Activated T-helper 1 cell treated with Interleukin-2 at 50 U/mL for 16 hours (primary cell): ENCODE measurements around the gene WDR88.
"Not testable (repeated sequence)": the region's sequence is repeated elsewhere in the genome, so short reads cannot be mapped to it uniquely, and the experiment has no call there.

Experiments
- DNase-seq: peaks from one replicate; pipeline ENCODE4 v3.0.0-alpha.2; 2020; ENCODE audit warnings: low read depth

WDR88 gene

DNA sequence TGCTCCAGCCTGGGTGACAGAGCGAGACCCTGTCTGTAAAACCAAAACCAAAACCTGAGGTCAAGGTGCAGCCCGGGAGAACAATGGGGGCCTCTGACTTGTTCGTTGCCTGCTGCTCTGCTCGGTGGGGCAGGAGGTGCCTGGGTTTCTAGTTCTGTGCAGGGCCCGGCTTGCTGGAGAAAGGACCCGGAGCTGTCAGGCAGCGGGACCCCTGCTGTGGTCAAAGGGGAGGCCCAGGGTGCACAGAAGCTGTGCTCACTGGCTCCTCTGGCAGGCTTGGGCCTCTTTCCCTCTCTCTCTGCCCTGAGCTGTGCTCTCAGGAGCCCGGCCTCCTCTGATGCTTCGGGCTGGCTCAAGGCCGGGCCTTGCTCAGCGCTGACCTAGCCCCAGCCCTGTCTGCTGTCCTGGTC lies 65.7 kb downstream of the WDR88 start:
- no peak for DNase-seq

DNA sequence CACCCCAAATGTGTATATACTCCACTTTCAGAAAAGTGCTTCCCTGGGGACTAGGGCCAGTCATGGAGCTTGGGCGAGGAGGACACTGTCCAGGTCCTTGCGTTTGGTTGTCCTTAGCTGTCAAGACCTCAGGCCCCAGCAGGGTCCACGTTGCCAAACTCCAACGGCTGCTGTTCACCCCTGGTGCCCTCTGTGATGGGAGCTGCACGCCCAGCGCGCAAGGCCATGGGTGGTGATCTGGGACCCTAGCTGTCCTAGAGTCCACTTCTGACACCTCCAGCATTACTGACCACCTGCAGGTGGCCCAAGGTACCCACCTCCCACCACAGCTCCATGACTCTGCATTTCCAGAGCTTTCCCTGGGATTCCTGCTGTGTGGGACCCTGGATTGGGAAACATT lies 66.3 kb downstream of the WDR88 start:
- no peak for DNase-seq

DNA sequence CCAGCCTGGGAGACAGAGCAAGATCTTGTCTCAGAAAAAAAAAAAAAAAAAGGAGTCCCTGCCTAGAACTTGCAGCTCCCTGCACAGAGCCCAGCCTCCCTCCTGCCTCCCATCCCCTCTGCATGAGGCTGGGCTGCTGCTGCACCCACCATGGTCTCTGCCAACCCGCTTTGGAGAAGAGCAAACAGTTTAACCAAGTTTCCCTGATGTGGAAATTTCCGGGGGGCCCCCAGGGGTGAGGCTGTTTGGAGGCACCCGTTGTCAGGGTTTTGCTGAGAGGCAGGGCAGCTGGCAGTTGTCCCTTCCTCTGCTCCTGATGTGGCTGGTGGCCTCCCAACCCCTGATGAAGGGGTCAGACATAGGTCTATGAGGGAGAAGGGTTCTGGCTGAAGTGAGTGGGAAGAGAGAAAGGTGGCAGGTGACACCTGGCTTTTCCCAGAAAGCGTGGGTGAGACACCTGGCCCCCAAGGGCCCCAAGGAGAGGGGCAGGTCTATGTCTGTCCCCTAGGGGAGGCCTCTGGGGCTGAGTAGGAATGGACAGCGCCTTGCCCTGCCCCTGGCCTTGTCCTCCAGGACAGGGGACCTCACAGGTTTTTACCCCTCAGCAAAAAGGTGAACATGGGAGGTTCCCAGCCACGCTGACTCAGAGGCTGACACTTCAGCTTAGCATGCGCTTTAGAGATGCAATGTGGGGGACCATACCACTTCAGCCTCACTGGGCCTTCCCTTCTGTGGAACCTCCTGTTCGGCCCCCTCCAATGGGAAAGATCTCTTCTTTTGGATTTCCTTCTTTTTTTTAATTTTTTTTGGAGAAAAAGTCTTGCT lies 67.7 kb downstream of the WDR88 start:
- DNase-seq = no peak

DNA sequence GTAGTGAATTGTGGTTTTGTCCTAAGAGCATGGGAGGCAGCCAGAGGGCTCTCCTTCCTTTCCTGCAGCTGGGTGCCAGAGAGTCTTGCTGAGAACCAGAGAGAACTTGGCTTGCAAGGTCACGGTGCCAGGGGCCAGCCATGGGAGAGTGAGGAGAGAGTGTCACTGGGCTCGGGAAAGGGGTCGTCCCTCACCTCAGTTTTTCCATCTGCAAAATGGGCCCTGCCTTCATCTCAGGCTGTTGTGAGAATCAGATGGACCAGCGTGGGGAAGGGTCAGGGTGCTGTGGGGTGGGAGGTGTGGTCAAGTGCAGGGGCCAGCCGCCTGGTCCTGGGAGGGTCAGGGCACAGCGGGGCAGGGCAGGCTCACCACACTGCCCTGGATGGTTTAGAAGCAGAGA lies 69.6 kb downstream of the WDR88 start:
- no peak for DNase-seq

DNA sequence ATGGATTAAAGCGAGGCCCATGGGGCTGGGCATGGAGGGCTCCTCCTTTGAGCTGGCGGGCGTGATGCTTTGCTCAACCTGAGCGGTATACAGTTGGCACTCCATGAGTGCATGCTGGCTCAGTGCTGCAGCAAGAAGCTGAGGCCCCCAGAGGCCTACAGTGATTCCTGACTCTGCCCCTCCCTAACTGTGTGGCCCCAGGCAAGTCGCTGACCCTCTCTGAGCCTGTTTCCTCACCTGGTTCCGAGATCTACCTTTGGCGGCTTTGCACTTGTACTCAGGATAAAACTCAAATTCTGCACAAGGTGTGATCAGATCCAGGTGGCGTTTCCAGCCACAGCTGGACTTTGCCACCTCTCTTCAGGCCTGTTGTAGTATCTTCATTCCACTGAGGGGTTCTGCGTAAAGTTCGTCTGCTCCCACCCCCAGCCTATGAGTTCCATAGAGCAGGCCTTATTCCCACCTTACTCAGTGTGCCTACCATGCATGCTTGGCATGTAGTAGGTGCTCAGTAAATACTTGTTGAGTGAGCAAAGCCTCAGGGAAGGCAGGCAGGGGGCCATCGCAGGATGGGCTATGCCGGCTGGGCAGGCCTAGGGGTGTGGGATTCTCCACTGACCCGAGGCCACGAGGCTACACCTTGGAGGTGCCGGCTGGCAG lies 70.1 kb downstream of the WDR88 start:
- DNase-seq = no peak

DNA sequence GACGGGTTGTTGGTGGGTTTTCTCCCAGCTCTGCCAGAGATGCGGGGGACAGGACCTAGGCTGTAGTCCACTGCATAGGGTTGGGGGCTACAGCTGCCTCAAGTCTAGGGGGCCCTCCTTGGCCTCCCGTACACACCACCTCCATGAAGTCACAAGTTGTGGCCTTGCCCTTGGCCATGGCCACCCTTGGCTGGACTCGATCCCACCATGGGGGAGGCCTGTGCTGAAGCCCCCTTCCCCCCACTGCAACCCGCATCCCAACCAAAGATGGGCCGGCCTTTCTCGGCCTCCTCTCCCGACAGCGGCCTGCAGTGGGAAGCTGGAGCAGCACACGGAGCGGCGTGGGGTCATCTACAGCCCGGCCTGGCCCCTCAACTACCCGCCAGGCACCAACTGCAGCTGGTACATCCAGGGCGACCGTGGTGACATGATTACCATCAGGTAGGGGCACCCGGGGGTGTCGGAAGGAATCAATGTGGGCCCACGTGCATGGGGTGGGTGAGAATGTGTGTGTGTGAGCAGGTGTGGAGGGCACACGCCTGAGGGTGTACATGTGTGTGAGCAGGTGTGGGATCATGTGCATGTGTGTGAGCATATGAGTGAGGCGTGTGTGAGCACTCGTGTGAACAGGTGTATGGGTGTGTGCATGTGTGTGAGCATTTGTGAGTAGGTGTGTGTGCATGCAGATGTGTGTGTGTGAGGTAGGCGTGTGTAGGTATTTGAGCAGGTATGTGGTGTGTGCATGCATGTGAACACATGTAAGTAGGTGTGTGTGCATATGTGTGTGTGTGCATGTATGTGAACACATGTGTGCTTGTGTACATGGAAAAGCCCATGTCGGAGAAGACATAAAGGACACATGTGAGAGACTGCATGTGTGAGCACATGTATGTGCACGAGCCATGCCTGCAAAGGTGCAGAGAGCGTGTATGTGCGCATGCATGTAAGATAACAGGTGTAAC lies 70.9 kb downstream of the WDR88 start:
- no peak for DNase-seq

DNA sequence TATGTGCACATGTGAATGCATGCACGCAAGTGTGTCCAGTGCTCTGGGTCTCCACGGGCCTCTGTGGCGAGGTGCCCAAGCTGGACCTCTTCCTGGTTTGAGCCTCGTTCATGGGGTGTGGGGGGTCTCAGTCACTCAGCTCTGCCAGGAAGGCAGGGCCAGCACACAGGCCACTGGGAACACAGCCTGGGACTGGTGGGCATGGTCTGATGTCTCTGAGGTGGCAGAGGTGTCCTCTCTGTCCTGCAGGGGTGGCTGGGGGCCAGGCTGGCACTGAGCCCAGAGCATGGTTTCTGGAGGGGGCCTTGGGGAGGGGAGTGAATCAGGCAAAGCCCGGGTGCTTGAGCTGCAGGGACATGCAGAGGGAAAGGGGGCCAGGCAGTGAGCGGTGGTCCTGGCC lies 71.6 kb downstream of the WDR88 start:
- no peak for DNase-seq

DNA sequence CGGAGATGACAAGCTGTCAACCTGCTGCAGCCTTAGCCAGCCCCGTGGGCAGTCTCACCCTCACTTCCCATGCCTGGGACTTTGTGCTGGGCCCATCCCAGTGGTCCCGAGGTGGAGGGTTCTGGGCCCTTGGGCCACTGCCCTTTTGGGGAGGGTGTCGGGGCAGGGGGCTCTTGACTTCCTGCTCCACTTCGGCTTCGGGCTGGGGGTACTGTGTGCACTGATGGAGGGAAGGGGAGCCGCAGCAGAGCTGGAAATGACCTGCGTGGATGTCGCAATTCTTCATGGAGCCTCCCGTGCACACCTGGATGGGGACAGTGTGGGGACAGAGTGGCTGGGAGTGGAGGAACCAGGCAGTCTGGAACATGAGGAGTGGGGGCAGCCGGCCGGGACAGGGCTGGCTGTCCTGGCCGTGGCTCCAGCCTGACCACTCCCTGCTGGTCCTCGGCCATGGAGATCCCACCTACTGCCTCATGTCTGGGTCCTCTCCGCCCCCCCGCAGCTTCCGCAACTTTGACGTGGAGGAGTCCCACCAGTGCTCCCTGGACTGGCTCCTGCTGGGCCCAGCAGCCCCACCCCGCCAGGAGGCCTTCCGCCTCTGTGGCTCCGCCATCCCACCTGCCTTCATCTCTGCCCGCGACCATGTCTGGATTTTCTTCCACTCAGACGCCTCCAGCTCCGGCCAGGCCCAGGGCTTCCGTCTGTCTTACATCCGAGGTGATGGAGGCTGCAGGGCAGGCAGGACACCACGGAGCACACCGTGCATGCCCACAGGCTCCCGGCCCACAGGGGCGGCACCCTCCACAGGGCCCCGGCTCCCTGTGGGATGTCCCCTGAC lies 72.4 kb downstream of the WDR88 start:
- DNase-seq = no peak

DNA sequence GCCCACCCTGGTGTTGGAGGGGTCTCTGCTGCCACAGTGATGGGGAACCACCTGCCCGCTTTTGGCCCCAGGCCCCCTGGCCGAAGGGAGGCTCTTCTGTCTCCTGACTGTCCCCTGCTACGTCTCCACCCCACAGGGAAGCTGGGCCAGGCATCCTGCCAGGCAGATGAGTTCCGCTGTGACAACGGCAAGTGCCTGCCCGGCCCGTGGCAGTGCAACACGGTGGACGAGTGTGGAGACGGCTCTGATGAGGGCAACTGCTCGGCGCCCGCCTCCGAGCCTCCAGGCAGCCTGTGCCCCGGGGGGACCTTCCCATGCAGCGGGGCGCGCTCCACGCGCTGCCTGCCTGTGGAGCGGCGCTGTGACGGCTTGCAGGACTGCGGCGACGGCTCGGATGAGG lies 73.2 kb downstream of the WDR88 start:
- DNase-seq = no peak

DNA sequence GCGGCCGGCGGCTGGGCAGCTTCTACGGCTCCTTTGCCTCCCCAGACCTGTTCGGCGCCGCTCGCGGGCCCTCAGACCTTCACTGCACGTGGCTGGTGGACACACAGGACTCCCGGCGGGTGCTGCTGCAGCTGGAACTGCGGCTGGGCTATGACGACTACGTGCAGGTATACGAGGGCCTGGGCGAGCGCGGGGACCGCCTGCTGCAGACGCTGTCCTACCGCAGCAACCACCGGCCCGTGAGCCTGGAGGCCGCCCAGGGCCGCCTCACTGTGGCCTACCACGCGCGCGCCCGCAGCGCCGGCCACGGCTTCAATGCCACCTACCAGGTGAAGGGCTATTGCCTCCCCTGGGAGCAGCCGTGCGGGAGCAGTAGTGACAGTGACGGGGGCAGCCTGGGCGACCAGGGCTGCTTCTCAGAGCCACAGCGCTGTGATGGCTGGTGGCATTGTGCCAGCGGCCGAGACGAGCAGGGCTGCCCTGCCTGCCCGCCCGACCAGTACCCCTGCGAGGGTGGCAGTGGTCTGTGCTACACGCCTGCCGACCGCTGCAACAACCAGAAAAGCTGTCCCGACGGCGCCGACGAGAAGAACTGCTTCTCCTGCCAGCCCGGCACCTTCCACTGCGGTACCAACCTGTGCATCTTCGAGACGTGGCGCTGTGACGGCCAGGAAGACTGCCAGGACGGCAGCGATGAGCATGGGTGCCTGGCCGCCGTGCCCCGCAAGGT lies 73.8 kb downstream of the WDR88 start:
- no peak for DNase-seq

DNA sequence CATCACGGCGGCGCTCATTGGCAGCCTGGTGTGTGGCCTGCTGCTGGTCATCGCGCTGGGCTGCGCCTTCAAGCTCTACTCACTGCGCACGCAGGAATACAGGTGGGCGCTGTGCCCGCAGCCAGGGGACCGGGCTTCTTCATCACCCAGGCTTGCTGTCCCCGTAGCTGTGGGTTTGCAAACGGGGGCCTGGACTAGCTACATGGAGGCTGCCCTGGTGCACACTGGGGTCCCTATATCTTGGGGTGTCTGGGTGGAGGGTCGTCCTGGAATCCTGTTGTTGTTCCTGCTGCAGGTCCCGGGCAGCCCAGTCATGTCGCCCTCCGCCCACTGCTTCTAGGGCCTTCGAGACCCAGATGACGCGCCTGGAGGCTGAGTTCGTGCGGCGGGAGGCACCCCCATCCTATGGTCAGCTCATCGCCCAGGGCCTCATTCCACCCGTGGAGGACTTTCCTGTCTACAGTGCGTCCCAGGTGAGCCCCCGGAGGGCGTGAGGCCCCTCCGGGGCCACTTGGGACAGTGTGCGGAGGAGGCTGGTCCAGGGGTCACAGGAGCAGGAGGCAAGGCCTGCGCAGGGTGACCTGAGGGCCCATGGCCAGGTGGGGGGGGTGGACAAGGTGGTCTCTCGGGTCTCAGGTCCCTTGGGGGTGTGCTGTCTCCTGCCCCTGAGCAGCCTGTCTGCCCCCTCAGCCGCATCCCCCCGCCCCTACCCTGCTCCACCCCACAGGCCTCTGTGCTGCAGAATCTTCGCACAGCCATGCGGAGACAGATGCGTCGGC lies 74.5 kb downstream of the WDR88 start:
- DNase-seq = no peak

DNA sequence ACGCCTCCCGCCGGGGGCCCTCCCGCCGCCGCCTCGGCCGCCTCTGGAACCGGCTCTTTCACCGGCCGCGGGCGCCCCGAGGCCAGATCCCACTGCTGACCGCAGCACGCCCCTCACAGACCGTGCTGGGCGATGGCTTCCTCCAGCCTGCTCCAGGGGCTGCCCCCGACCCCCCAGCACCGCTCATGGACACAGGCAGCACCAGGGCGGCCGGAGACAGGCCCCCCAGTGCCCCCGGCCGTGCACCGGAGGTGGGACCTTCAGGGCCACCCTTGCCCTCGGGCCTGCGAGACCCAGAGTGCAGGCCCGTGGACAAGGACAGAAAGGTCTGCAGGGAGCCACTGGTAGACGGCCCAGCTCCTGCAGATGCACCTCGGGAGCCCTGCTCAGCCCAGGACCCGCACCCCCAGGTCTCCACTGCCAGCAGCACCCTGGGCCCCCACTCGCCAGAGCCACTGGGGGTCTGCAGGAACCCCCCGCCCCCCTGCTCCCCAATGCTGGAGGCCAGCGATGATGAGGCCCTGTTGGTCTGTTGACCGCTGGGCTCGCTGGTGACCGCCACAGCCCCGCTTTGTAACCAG lies 75.2 kb downstream of the WDR88 start:
- no peak for DNase-seq

DNA sequence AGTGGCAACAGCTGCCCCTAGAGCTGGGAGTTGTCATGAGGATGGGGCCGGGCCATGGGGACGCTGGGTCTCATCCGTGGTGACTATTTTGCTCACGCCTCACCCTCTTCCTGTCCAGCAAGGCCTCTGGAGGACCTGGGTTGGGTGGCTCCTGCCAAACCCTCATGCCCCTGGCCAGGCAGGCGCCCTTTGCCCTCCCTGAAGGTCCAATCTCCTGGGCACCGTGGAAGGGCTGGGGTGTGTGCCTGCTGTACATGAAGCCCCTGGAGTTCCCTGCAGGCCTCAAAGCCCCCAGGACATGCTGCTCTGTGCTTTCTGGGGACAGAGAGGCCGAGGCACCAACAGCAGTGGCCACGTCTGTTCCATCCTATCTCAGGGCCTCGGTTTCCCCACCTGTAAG lies 76.0 kb downstream of the WDR88 start:
- DNase-seq = no peak

DNA sequence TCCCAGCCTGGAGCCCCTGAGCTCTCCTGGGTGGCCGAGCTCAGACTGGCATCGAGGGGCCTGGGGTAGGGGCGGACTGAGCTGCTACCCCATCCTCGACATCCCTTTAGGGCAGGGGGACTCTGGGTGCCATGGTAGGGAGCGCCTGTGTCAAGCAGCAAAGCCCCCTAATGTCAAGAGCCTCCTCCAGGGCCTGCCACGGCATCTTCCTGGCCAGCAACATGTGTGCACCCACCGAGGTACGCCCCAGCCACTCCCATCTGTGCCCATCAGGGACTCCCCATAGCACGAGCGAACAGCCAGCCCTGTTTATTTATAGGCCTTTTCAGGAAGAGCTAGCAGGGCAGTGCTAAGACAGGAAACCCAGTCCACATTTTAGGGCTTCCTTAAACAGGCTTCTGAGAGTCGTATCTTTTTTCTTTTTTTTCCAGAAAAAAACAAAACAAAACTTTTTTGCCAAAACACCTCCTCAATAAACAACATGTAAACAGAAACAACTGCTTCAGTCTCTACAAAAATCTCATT lies 76.5 kb downstream of the WDR88 start:
- no peak for DNase-seq

DNA sequence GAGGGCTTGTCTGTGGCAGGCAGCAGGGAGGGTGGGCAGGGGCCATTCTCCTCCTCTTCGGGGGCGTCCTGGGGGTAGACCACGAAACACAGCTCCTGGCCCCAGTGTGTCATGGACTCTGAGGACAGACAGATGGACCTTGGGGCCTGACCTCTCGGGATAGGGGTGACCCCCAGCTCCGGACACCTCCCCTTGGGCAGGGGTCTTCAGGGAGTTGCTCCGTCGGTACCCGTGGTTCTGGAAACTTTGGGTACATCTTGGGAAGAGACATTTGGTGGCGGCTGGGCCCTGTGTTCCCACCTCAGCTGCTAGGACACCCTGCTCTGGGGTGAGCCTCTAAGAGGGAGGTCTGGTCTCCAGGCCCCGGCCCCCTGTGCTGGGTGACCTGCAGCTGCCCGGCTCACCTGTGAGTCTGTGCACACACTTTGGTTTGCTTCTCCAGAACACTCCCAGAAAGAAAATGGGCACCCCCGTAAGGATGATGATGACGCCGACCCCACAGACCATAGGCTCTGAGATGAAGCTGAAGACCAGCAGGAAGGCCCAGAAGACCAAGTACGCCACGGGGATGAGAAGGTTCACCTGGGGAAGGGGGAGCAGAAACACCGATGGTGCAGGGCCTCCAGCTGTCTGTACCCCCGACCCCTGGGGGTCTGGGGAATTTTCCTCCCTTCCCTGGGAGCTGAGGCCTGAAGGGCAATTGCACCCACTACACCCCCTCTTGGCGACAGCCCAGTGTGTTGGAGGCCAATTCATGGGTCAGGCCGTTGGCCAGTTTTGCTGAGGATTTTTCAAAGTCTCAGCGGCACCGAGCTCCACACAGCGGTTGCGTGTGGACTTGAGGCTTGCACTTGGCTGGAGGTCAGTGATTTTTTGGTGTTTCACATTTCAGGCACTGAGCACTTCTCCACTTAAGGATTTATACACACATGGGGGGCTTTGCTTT lies 77.3 kb downstream of the WDR88 start:
- no peak for DNase-seq

DNA sequence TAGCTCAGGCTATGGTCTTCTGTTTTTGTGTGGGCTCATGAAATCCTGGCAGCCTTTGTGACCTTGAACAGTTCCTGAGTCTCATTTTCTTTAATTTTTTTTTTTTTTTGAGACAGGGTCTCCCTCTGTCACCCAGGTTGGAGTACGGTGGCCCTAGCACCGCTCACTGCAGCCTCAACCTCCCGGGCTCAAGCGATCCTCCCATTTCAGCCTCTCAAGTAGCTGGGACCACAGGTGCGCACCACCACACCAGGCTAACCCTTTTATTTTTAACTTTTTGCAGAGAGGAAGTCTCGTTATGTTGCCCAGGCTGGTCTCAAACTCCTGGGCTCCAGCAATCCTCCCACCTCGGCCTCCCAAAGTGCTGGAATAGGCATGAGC lies 77.9 kb downstream of the WDR88 start:
- not testable (repeated sequence) for DNase-seq

DNA sequence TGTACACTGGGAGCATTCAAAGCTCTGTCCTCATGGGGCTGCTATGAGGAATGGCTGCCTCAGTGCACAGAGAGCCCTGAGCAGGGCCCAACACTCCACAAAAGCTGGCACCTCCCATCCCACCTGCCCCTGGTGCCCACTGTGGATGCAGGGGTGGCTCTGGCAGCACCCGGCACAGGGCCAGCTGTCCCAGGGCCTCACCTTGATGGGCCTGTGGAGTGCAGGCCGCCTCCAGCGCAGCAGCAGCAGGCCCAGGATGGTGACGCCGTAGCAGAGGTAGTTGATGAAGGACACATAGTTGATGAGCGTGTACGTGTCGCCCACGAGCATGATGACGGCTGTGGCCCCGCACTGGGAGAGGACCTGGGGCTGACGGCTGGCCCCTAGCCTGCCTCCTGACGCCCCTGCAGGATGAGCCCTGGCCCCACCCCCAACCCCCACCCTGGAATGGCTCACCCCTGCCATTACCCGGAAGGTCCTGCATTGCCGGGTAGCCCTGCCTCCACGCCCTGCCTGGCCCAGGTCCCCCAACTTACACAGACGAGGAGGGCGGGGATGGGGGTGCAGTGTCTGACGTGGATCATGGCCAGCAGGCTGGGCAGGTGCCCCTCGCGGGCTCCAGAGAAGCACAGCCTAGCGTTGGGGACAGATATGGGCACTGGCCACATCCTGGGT lies 78.5 kb downstream of the WDR88 start:
- no peak for DNase-seq
